Esophagus squamous epithelium (tissue), 4 donors: ENCODE data around the gene ZNHIT3.

Experiments
- CTCF ChIP-seq, 6 experiments: fragments of 450-650 bp in 4 of 6; fragments of 200-600 bp in 2 of 6; sonication (generic) in 2 of 6; IDR thresholded peaks; one replicate each; pipeline ENCODE4 v1.5.1; 2016 to 2019; ENCODE audit warnings: antibody characterized with exemption in 6 of 6, mild to moderate bottlenecking in 4 of 6, moderate library complexity in 4 of 6
- POLR2A ChIP-seq, 4 donors: fragments of 450-650 bp; IDR thresholded peaks; one replicate each; pipeline ENCODE4 v1.6.1; 2017; ENCODE audit warnings: antibody characterized with exemption in 4 of 4, mild to moderate bottlenecking in 4 of 4, moderate library complexity in 3 of 4

DNA sequence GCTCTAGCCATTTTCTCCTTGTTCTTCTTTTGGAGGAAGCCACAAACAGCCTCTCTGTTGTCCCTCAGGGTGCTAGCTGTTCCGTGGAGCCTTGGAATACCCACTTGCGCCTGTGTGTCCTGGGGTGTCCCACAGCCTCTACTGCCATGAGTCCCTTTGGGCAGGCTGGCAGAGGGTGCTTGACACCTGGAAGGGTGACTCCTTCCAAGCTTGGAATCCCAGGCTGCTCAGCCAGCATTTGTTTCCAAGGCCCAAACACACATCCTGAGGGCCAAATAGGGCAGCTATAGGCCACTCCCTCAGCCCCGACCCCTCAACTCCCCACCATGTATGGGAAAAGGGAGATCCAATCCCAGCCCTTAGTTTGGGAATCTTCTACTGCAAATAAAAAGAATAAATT, 14.9 kb downstream of the ZNHIT3 start:
- no peak for TF ChIP-seq POLR2A (IDR thresholded peaks at IDR 0.05)
- no peak for TF ChIP-seq CTCF (IDR thresholded peaks at IDR 0.05)
